Adipocyte (in vitro differentiated cells): ENCODE measurements around the gene RAP1GAP2.
A peak's percentile ranks its signal among the peaks of the same experiment; 100 is the strongest.
"Not testable (repeated sequence)": the region's sequence is repeated elsewhere in the genome, so short reads cannot be mapped to it uniquely, and the experiment has no call there.

Experiments
- DNase-seq: peaks from one replicate; pipeline ENCODE4 v3.0.0-alpha.2; 2015; ENCODE audit warnings: low read depth
- H3K27me3 ChIP-seq: replicated peaks from 2 replicates; pipeline ENCODE4 v1.7.0; 2013; ENCODE audit warnings: mild to moderate bottlenecking, low read length, moderate library complexity; ENCODE audit not compliant: control insufficient read depth, insufficient read depth
- H3K36me3 ChIP-seq: 2 replicates; pipeline ENCODE4 v1.7.0; 2013; ENCODE audit warnings: low read length, mild to moderate bottlenecking, moderate library complexity; ENCODE audit not compliant: control insufficient read depth, insufficient read depth, severe bottlenecking
- H3K4me1 ChIP-seq: 2 replicates; pipeline ENCODE4 v1.7.0; 2013; ENCODE audit warnings: mild to moderate bottlenecking, low read length, moderate library complexity; ENCODE audit not compliant: control insufficient read depth, insufficient read depth
- H3K4me3 ChIP-seq: 2 replicates; pipeline ENCODE4 v1.7.0; 2013; ENCODE audit warnings: mild to moderate bottlenecking, low read length, moderate library complexity
- H3K9ac ChIP-seq: 2 replicates; pipeline ENCODE4 v1.7.0; 2013; ENCODE audit warnings: mild to moderate bottlenecking, low read length, moderate library complexity
- H3K9me3 ChIP-seq: 2 replicates; pipeline ENCODE4 v1.7.0; 2013; ENCODE audit warnings: mild to moderate bottlenecking, low read length, moderate library complexity; ENCODE audit not compliant: control insufficient read depth

Gene RAP1GAP2

DNA sequence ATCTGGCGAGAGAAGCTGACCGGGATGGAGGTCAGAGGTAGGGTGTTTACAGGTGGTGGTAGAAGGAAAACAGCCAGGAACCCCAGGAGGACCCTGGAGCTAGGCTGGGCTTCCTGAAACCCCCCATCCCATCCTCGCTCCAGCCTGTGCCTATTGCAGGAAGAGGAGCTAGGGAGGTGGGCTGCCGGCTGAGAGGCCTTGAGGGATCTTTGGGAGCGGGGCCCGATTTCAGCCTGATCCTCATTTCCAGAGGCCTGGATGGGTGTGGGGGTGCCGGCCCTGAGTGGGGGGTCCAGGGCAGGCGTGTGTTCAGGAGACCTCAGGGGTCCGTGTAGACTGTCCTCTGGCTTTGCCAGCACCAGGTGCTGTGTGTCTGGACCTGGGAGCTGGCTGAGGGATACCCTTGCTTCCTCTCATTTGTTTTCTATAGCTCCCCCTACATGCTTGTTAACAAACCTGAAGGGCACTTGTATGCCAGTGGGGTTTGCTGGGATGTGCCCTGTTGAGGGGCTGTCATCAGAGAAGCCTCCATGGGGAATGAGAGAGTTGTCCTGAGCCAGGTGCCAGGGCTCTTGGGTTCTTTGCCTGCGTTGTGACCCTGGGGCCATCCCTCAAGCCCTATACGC is 18.9 kb upstream of the RAP1GAP2 start:
- Histone ChIP-seq H3K36me3 (no peaks in the 10 kb centered on the region), H3K4me1 (no peaks in the 10 kb centered on the region), H3K9me3 (no peaks in the 10 kb centered on the region), H3K4me3 (no peak overlapping the region), H3K9ac (no peak overlapping the region), H3K27me3 (peaks cover 50% of the 10 kb centered on the region)
- no peak for DNase-seq

DNA sequence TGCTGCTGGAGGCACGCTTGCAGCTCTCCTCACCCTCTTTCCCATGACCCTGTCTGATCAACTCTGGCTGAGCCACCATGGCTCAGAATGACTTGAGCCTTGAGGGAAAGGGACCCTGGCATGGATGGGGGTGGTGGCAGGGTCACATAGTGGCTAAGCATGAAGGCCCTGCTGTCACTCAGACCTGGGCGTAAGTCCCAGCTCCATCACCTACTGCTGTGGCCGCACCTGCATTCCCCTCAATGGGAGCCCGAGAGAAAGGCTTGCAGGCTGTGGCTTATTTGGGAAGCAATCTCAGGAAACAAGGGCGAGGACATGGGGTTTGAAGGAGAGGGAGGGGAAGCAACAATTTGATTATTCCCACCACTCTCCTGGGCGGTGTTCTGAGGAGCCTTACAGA is 17.7 kb upstream of the RAP1GAP2 start:
- H3K27me3 ChIP-seq = peaks cover 44% of the 10 kb centered on the region
- H3K9me3 ChIP-seq = peaks cover 1% of the 10 kb centered on the region
- no peaks in the 10 kb centered on the region for H3K36me3 ChIP-seq
- no peaks in the 10 kb centered on the region for H3K4me1 ChIP-seq
- no peak for DNase-seq
- H3K4me3 ChIP-seq = no peak overlapping the region
- no peak overlapping the region for H3K9ac ChIP-seq

DNA sequence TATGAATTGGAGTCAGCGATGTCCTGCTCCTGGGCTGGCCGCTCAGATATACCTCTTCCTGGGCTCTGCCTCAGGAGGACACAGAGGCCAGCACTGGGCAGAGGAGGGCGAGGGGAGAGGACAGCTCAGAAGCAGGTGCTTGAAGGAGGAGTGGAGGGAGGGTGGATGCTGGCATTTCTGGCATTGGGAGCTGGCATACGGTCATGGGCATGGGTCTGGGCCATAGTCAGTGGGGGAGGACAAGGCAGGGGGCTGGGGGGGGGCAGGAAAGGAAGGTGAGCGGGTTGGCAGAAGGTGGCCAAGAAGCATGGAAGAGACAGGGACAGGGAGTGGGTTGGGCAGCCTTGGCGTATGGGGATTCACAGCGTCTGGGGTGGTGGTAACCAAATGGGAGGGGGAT is 16.7 kb upstream of the RAP1GAP2 start:
- no peaks in the 10 kb centered on the region for H3K4me1 ChIP-seq

DNA sequence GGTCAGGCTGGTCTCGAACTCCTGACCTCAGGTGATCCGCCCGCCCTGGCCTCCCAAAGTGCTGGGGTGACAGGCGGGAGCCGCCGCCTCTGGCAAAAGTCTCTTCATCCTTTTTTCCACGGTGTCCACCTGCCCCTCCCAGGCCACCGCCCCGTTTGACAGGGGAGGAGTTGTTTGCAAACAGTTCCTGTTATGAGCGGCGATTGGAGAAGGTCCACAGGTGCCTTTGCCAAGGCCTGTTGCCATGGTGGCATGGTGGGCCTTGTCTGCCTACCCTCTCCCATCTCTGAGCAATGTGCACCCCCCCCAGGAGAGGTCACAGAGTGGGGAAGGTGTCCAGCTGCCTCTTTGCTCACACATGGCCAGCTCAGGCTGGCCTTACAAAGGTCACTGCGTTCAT is 16.0 kb upstream of the RAP1GAP2 start:
- H3K4me3 ChIP-seq = no peak overlapping the region
- no peak for DNase-seq
- no peaks in the 10 kb centered on the region for H3K4me1 ChIP-seq
- H3K27me3 ChIP-seq = peaks cover 34% of the 10 kb centered on the region
- H3K36me3 ChIP-seq = no peaks in the 10 kb centered on the region
- no peak overlapping the region for H3K9ac ChIP-seq
- peaks cover 5% of the 10 kb centered on the region for H3K9me3 ChIP-seq

More for the DNA sequence above, 16.7 kb upstream of the RAP1GAP2 start:
- no peaks in the 10 kb centered on the region for H3K36me3 ChIP-seq
- peaks cover 38% of the 10 kb centered on the region for H3K27me3 ChIP-seq
- H3K9me3 ChIP-seq = peaks cover 5% of the 10 kb centered on the region
- no peak overlapping the region for H3K9ac ChIP-seq
- DNase-seq = no peak
- H3K4me3 ChIP-seq = no peak overlapping the region

DNA sequence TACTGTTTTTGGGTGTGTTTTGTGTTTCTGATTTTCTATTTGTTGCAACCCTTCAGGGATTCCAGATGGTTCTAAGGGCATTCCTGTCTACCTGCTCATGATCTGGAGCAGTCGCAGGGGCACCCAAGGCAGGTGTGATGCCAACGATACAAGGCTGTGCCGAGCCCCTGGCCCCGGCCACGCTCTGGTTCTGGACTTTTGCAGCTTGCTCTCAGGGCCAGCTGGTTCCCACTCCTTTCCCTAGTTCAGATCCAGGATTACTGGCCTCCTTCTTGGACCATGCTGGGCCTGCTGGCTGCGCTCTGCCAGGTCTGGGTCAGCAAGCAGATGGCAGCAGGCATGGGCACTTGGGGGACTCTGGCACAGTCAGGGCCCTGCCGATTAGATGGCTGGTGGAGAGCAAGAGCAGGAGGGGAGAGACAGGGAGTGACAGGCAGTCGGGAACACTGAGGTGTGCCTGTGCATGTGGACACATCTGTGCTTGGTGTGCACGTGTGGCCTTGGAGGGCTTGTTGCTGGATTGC is 15.2 kb upstream of the RAP1GAP2 start:
- DNase-seq = no peak
- no peaks in the 10 kb centered on the region for H3K36me3 ChIP-seq
- H3K9me3 ChIP-seq = peaks cover 5% of the 10 kb centered on the region
- no peak overlapping the region for H3K9ac ChIP-seq
- peaks cover 30% of the 10 kb centered on the region for H3K27me3 ChIP-seq
- H3K4me1 ChIP-seq = no peaks in the 10 kb centered on the region
- no peak overlapping the region for H3K4me3 ChIP-seq

DNA sequence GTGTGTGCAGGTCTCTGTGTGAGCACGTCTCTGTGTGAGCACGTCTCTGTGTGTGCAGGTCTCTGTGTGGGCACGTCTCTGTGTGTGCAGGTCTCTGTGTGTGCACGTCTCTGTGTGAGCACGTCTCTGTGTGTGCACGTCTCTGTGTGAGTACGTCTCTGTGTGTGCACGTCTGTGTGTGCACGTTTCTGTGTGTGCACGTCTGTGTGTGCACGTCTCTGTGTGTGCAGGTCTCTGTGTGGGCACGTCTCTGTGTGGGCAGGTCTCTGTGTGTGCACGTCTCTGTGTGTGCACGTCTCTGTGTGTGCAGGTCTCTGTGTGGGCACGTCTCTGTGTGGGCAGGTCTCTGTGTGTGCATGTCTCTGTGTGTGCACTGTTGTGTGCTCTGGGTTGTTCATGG is 14.6 kb upstream of the RAP1GAP2 start:
- not testable (repeated sequence) for H3K4me1 ChIP-seq, H3K9me3 ChIP-seq, H3K4me3 ChIP-seq, H3K9ac ChIP-seq, H3K36me3 ChIP-seq, DNase-seq
- peaks cover 27% of the 10 kb centered on the region for H3K27me3 ChIP-seq

DNA sequence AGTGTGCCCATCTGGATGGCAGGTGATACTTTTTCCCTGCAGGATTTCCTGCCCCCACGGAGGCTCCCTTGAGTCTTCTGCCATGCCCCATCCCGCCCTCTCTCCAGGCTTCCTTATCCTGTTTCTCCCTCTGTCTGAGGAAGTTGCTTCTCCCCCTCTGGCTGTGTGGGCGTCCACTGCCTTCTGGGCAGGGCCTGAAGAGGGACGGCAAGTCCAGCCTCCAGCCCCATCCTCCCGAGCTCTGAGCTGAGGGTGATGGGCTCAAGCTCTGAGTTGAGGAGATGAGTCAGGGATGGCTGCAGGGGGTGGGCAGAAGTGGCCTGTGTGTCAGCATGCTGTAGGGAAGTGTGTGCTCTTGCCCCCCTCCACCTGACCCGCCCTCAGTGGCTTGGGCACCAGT is 14.2 kb upstream of the RAP1GAP2 start:
- H3K36me3 ChIP-seq = no peaks in the 10 kb centered on the region

DNA sequence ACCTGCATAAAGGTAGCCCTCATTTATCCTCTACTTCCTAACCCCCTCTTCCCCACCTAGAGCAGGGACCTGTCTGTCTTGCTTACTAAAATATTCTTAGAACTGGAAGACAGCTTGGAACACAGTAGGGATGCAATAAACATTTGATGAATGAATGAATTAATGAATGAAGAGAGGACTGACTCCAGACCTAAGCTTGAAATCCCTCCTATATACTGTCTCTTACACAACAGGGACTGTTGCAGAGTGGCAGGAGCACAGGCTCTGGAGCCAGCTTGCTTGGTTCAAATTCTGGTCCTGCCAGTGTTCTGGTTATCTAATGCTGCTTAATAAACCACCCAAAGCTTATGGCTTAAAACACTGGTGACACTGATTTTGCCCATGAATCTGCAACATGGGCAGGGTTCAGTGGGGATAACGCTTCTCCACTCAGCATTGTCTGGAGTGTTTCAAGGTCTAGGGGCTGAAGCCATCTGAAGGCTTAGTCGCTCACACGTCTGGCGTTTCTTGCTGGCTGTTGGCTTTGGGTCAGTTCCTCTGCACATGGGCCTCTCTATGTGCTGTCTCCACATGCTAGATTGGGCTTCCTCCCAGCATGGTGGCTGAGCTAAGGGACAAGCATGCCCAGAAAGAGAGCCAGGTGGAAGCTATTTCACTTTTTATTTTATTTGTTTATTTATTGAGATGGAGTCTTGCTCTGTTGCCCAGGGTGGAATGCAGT is 12.8 kb upstream of the RAP1GAP2 start:
- Histone ChIP-seq H3K4me3 (no peak overlapping the region), H3K4me1 (no peaks in the 10 kb centered on the region), H3K9ac (no peak overlapping the region), H3K36me3 (no peaks in the 10 kb centered on the region), H3K27me3 (peaks cover 15% of the 10 kb centered on the region), H3K9me3 (peaks cover 5% of the 10 kb centered on the region)
- no peak for DNase-seq

More for the DNA sequence above, 14.2 kb upstream of the RAP1GAP2 start:
- Histone ChIP-seq H3K27me3 (peaks cover 24% of the 10 kb centered on the region), H3K9ac (no peak overlapping the region), H3K4me3 (no peak overlapping the region), H3K9me3 (peaks cover 5% of the 10 kb centered on the region), H3K4me1 (no peaks in the 10 kb centered on the region)
- DNase-seq = no peak

- Histone ChIP-seq H3K9me3 (peaks cover 5% of the 10 kb centered on the region), H3K9ac (no peak overlapping the region), H3K4me1 (no peaks in the 10 kb centered on the region), H3K4me3 (no peak overlapping the region), H3K36me3 (no peaks in the 10 kb centered on the region), H3K27me3 (peaks cover 6% of the 10 kb centered on the region)
- no peak for DNase-seq
Observed at GRCh38 chr17:2784864-2785263, 11.4 kb upstream of the RAP1GAP2 start.

GRCh38 chr17:2785376-2785775 is 10.9 kb upstream of the RAP1GAP2 start:
- not testable (repeated sequence) for H3K27me3 ChIP-seq, H3K4me3 ChIP-seq, H3K36me3 ChIP-seq, H3K9ac ChIP-seq, DNase-seq, H3K9me3 ChIP-seq, H3K4me1 ChIP-seq

DNA sequence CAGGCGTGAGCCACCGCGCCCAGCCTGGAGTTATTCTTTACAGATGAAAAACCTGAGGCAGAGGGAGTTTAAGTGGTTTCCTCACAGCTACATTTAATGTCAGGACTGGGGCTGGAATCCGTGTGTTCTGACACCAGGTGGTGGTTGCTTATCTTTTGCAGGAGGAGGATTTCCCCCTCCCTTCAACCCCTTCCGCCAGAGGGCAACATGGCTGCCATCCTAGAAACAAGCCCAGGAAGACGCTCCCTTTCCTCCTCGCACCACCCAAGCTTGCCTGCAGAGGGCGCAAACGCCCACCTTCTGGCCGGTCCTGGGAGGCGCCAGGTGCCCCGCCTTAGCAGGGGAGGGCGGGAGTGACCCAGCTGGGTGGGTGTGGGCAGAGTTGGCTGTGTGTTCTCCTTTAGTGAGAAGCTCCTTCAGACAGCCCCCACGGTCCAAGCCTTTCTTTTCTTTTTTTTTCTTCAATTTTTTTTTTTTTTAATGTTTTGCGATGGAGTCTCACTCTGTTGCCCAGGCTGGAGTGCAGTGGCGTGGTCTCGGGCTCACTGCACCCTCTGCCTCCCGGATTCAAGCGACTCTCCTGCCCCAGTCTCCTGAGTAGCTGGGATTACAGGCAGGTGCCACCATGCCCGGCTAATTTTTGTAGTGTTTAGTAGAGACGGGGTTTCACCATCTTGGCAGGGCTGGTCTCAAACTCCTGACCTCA is 9.9 kb upstream of the RAP1GAP2 start:
- peaks cover 11% of the 10 kb centered on the region for H3K27me3 ChIP-seq
- H3K4me1 ChIP-seq = no peaks in the 10 kb centered on the region

More for the DNA sequence above, 9.9 kb upstream of the RAP1GAP2 start:
- Histone ChIP-seq H3K4me3 (no peak overlapping the region), H3K9ac (no peak overlapping the region), H3K36me3 (no peaks in the 10 kb centered on the region), H3K9me3 (peaks cover 5% of the 10 kb centered on the region)
- DNase-seq = peak; percentile 52
